Activated CD8-positive, alpha-beta T cell treated with anti-CD3 and anti-CD28 coated beads for 36 hours (primary cell): ENCODE measurements around the gene LY86. TPM values are rescaled to one million over a fixed set of nuclear protein-coding genes. Genes with fewer than 3 reads are reported as not detected.

Source experiments
- ATAC-seq: fragments of 200-7000 bp; cut with Tn5 transposase; one replicate; pipeline ENCODE4 v1.10.0; 2021; ENCODE audit warnings: mild to moderate bottlenecking, moderate library complexity
- CTCF ChIA-PET: fragments of 350-600 bp; sonication (Branson Sonifier 250); formaldehyde crosslinking; loops from one replicate; lab custom pipeline; 2021; ENCODE audit warnings: antibody characterized with exemption; lab: Charles Lee
- POLR2A ChIA-PET: fragments of 350-600 bp; sonication (Branson Sonifier 250); formaldehyde crosslinking; loops from one replicate; lab custom pipeline; 2021; ENCODE audit warnings: antibody characterized with exemption; lab: Charles Lee
- DNase-seq: peaks from one replicate; pipeline ENCODE4 v3.0.0-alpha.2; 2020
- H3K27ac Mint-ChIP-seq: one replicate; pipeline ENCODE4 v1.8.0; 2021; ENCODE audit warnings: mild to moderate bottlenecking, mixed read lengths
- H3K27me3 Mint-ChIP-seq: one replicate; pipeline ENCODE4 v1.8.0; 2021; ENCODE audit warnings: mixed read lengths
- H3K36me3 Mint-ChIP-seq: one replicate; pipeline ENCODE4 v1.8.0; 2021; ENCODE audit warnings: low read depth, mixed read lengths
- H3K4me1 Mint-ChIP-seq: one replicate; pipeline ENCODE4 v1.8.0; 2021; ENCODE audit warnings: low read depth, mixed read lengths
- H3K4me3 Mint-ChIP-seq: one replicate; pipeline ENCODE4 v1.8.0; 2021; ENCODE audit warnings: mild to moderate bottlenecking, moderate library complexity, mixed read lengths
- H3K9me3 Mint-ChIP-seq: one replicate; pipeline ENCODE4 v1.8.0; 2021; ENCODE audit warnings: mixed read lengths
- CTCF ChIP-seq: fragments of 200-600 bp; IDR thresholded peaks from one replicate; pipeline ENCODE4 v1.8.0; 2022; ENCODE audit warnings: antibody characterized with exemption, mild to moderate bottlenecking
- intact Hi-C: fragments of 100-400 bp; cut with micrococcal nuclease; formaldehyde crosslinking; loops from one replicate; pipeline ENCODE4 v1.10.0; 2022
- total RNA-seq, 2 experiments: library from RNA; stranded (reverse); gene quantifications; one replicate each; pipeline ENCODE4 v1.2.3, GENCODE V29; 2021

The LY86 gene
- total RNA-seq, 2 experiments from 2014 or later = 0.32 TPM; not detected in 1

- peak overlapping the region; percentile 17 for H3K27ac Mint-ChIP-seq
- ATAC-seq = peak; percentile 40
- H3K4me3 Mint-ChIP-seq = no peak overlapping the region
- H3K36me3 Mint-ChIP-seq = peaks cover 5% of the 10 kb centered on the region
- intact Hi-C loops = no loop called here
- peaks cover 39% of the 10 kb centered on the region for H3K4me1 Mint-ChIP-seq
- peaks cover 12% of the 10 kb centered on the region for H3K9me3 Mint-ChIP-seq
- ChIA-PET CTCF (no interaction called here), POLR2A (no interaction called here)
- H3K27me3 Mint-ChIP-seq = no peaks in the 10 kb centered on the region
- TF ChIP-seq CTCF = no peak
- no peak for DNase-seq
Observed at GRCh38 chr6:6584310-6585002, 4.1 kb upstream of the LY86 start.

- Mint-ChIP-seq H3K27ac (peak overlapping the region; percentile 5), H3K9me3 (peaks cover 12% of the 10 kb centered on the region), H3K27me3 (no peaks in the 10 kb centered on the region), H3K4me3 (no peak overlapping the region), H3K36me3 (peaks cover 5% of the 10 kb centered on the region), H3K4me1 (peaks cover 38% of the 10 kb centered on the region)
- ChIA-PET POLR2A (no interaction called here), CTCF (no interaction called here)
- TF ChIP-seq CTCF = no peak
- DNase-seq (no peak), ATAC-seq (no peak)
- intact Hi-C loops = no loop called here
Observed at GRCh38 chr6:6585003-6585311, 3.6 kb upstream of the LY86 start.

DNA sequence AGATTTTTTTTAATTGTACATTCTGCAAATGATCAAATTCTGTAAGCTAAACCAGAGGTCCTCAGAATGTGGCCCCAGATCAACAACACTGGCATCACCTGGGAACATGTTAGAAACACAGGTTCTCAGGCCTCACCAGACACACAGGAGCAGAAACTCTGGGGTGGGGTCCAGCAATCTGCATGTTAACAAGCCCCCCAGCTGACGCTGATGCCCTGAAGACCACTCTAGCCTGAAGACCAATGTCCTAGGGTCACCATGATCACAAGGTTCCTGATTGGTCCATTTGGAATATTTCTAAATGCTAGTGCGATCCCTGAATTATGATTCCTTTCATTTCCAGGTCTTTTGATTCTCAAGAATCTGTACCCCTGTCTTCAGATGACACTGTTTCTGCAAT lies 2.4 kb upstream of the LY86 start:
- no peaks in the 10 kb centered on the region for H3K36me3 Mint-ChIP-seq
- H3K27ac Mint-ChIP-seq = no peak overlapping the region
- ATAC-seq (no peak), DNase-seq (no peak)
- peaks cover 30% of the 10 kb centered on the region for H3K4me1 Mint-ChIP-seq
- no peak for TF ChIP-seq CTCF
- POLR2A ChIA-PET = no interaction called here
- no peaks in the 10 kb centered on the region for H3K27me3 Mint-ChIP-seq
- CTCF ChIA-PET = no interaction called here
- H3K9me3 Mint-ChIP-seq = peaks cover 6% of the 10 kb centered on the region
- no peak overlapping the region for H3K4me3 Mint-ChIP-seq
- intact Hi-C loops = no loop called here

GRCh38 chr6:6586671-6587526 lies 1.6 kb upstream of the LY86 start:
- H3K27ac Mint-ChIP-seq = peak overlapping the region; percentile 35
- H3K27me3 Mint-ChIP-seq = no peaks in the 10 kb centered on the region
- POLR2A ChIA-PET = no interaction called here
- ATAC-seq (peak; percentile 31), DNase-seq (no peak)
- H3K9me3 Mint-ChIP-seq = peaks cover 3% of the 10 kb centered on the region
- CTCF ChIA-PET = interaction anchor here (1.0 kb wide), 1 partner anchor 10 kb away, joined by 3 read pairs; no protein-coding TSS in a partner anchor
- H3K4me1 Mint-ChIP-seq = peaks cover 35% of the 10 kb centered on the region
- intact Hi-C loops = no loop called here
- H3K36me3 Mint-ChIP-seq = no peaks in the 10 kb centered on the region
- TF ChIP-seq CTCF = no peak
- H3K4me3 Mint-ChIP-seq = peak overlapping the region; percentile 40

GRCh38 chr6:6587696-6588063 lies 840 bp upstream of the LY86 start:
- H3K4me3 Mint-ChIP-seq = peak overlapping the region; percentile 61
- H3K27ac Mint-ChIP-seq = peak overlapping the region; percentile 18
- peaks cover 42% of the 10 kb centered on the region for H3K4me1 Mint-ChIP-seq
- no peaks in the 10 kb centered on the region for H3K36me3 Mint-ChIP-seq
- no peak for ATAC-seq
- CTCF ChIA-PET = interaction anchor here (1.0 kb wide), 1 partner anchor 9 kb away, joined by 3 read pairs; no protein-coding TSS in a partner anchor
- intact Hi-C loops = no loop called here
- POLR2A ChIA-PET = no interaction called here
- H3K9me3 Mint-ChIP-seq = peaks cover 3% of the 10 kb centered on the region
- H3K27me3 Mint-ChIP-seq = no peaks in the 10 kb centered on the region
- no peak for TF ChIP-seq CTCF
- no peak for DNase-seq
